GM19438 (cell line): Measurements from ENCODE around the gene MYMK.

ENCODE experiments used
- ATAC-seq: cut with Tn5 transposase; IDR thresholded peaks from one replicate; pipeline ENCODE4 v1.9.1; 2021; ENCODE audit warnings: low read depth; ENCODE audit not compliant: unreplicated experiment

Gene MYMK

GRCh38 chr9:133536080-133536479, 11.3 kb upstream of the MYMK start:
- ATAC-seq, result no peak

GRCh38 chr9:133535306-133535877, 10.6 kb upstream of the MYMK start:
- ATAC-seq, result no peak

GRCh38 chr9:133534346-133535291, 9.9 kb upstream of the MYMK start, which contains the start of gene ADAMTSL2:
TSS of gene ADAMTSL2 (plus strand) at chr9:133534704. CDS start at chr9:133536713, 2,009 bp downstream.
- ATAC-seq, result no peak

- ATAC-seq, result no peak
Observed at GRCh38 chr9:133533857-133534256, 9.1 kb upstream of the MYMK start.

DNA sequence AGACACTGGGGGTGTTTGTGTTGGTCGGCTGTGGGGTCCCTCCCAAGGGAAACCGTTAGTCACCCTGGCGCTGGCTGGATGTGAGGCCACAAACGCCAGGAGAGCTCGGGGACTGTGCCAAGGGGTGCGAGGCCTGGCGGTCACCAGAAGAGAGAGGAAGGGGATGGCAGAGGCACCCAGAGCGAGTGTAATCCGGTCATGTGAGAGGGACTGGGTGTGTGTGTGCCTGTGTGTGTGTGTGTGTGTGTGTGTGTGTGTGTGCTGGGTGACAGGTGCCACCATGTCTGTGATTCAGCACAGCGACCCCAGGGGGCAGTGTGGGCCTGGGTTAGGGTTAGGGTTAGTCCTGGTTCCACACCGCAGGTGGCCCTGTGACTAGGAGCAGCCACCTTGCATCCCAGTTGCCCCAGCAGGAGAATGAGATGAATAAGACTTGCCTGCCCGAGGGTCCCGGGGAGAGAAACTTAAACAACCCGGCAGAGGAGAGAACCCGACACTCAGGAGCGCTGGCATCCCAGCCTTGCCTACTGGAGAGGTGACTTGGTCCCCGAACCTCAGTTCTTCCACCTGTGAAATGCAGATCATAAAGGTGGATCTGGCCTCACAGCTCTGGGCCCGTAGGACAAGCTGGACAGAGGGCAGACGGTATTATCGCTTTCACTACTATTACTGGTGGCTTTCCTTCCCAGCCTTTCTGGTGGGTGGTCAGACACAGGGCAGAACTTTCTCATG, 8.3 kb upstream of the MYMK start:
- ATAC-seq, result no peak

- no peak for ATAC-seq
Observed at GRCh38 chr9:133531293-133531692, 6.5 kb upstream of the MYMK start.

DNA sequence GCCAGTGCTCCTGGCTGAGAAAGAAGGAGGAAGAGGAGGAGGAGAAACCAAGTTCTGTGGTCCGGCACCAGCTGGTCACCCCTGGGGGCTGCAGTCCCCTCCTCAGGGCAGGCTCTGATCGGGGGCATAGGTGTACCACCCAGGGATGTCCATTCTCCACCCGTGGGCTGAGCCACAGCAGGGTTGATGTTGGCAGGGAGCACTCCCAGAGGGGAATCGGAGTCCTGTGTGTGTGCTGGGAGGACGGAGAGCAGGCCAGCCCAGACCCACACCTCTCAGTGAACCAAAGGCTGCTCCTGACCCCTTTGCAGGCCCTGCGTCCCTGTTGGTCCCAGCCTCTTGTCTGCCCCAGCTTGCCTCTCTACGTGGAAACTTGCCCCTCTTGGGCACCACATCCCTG, 5.1 kb upstream of the MYMK start:
- no peak for ATAC-seq

- no peak for ATAC-seq
Observed at GRCh38 chr9:133529457-133529856, 4.7 kb upstream of the MYMK start.

- no peak for ATAC-seq
Observed at GRCh38 chr9:133528876-133529241, 4.1 kb upstream of the MYMK start.

GRCh38 chr9:133528001-133528875, 3.5 kb upstream of the MYMK start:
- no peak for ATAC-seq

GRCh38 chr9:133527444-133527920, 2.7 kb upstream of the MYMK start:
- no peak for ATAC-seq

GRCh38 chr9:133526721-133527321, 2.1 kb upstream of the MYMK start:
- ATAC-seq, result no peak

GRCh38 chr9:133525677-133526076, 918 bp upstream of the MYMK start:
- ATAC-seq, result no peak

DNA sequence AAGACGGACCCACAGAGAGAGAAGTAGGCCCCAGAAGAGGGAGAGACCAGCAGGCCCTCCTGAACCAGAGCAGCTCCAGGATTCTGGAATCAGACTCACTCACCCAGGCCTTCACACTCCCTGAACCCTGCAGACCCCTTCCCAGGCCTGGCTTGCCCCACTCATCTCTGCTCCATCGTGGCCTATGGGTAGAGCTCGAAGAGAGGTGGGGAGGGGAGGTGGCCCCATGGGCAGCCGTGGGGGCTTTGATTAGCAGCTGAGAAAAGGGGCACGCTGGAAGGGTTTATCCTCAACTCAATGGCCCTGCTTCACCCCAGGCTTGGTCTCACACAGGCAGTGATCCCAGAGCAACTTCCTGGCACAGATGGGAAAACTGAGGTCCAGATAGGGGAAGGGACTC, 613 bp downstream of the MYMK start:
- no peak for ATAC-seq

DNA sequence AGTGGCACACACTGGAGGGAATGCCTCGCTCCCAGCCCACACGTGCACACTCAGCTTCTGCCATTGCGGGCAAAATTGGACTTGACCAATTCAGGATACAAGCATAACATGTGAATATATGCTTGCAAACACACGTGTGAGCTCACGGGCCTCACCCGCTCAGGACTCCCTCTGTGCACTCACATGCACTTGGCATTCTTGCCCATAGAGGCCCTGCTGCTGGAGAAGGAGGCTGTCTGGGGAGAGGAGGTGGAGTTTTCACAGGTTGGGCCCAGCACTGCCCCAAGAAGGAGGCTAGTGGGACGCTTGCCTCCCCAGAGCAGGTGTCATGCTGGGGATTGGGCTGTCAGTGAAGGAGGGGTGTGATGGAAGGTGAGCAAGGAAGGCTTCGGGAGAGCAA, 1.7 kb downstream of the MYMK start:
- no peak for ATAC-seq

GRCh38 chr9:133522073-133522910, 2.5 kb downstream of the MYMK start:
- no peak for ATAC-seq

DNA sequence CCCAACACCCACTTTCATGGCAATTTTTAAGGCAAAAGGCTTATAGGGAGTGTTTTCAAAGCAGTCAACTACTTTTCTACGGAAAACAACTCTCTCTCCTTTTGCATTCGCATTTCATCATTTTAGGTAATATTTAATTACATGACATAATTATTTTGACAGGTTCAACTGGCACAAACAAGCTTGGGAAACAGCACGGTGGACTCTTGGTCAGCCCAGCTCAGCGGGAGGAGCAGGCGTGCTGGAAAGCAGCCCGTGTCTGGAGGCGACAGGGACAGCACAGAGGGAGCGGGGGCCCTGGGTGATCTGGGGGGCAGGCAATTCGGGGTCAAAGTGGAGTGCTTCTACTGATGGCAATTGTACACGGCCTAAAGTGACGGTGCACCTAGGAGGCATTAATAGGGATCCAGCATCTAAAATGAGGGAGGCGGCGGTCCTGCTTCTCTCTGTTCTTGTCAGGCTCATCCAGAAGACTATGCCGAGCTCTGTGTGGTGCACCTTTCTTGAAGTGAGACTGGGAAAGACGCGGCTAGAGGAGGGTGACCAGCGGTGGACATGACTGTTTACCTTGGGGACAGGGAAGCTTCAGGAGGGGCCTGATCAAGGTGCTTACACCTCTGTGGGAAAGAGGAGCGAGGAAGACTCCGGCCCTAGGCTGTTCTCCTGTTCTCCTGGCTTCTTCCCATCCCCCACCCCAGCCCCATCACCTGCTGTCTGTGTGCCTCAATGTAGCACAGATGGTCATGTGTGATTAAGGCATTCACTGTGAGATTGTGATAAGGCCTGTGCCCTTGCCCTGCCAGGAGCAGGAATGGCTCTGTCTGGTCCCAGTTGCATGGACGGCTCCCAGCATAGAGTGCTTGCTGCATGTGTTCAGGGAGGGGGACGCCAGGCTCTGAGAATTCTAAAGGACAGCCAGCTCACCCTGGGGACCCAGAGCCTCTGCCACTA, 3.4 kb downstream of the MYMK start:
- ATAC-seq, result no peak
